Activated T-cell treated with anti-CD3 and anti-CD28 coated beads, Interleukin-2, amount 50 U/mL, for 48 hours (primary cell): ENCODE data around the gene ZNRF4.
"Not testable (repeated sequence)": the region's sequence is repeated elsewhere in the genome, so short reads cannot be mapped to it uniquely, and the experiment has no call there.

Source experiments
- DNase-seq, 2 experiments: peaks; one replicate each; pipeline ENCODE4 v3.0.0-alpha.2; 2020

Gene ZNRF4

DNA sequence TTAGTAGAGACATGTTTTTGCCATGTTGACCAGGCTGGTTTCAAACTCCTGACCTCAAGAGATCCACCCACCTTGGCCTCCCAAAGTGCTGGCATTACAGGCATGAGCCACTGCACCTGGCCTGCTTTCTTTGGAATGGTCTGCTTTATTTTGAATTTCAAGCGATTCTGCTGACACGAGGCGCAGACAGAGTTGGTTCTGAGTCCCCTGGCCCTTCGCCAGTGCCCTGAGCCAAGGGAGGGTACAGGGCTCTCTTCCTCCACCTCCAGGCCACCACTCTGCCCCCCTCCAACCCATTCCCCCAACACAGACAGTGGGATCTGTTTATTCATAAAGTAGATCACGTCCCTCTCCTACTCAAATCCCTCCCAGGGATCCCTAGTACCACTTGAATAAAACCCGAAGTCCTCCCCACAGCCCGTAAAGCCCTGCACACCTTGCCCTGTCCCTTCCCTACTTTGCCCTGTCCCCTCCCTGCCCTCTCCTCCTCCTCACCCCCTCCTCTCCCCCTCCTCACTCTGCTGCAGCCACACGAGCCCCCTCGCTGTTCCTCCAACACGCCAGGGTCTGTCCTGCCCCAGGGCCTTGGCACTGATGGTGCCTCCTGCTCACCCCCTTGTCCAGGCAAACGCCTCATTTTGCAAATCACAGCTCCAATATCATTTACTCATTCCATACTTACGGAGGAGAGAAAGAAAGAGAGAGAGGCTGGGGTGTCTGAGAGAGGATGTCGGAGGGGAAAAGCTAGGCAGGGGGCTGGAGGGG is 22.4 kb downstream of the ZNRF4 start:
- DNase-seq = no peak

DNA sequence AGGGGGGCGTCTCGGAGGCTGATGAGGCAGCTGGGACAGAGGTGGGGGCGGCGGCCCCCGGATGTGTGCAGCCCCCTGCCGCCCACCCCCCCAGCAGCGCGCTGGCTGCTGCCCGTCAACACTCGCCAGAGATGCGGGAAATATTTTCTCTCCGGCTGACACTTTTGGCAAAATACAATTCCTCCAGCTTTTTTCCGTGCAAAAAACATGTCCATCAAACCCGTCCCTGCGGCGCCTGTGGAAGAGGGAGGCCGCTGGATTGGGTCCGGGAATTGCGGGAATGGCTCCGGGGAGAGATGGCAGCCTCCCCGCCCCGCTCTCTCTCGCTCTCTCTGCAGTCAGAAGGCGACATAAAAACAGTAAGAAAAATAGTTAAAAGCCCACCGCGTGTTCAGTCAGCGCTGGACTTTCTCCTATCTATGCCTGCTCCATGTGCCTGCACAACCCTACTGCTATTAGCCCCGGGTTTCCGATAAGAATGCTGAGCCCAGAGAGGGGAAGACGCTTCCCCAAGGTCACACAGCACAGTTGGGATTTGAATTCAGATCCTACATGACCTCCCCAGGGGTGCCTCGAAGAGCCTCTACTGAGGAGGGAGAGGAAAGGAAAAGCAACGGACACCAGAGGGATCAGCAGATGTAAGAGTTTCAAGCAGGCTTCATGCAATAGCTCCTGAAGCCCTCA is 23.2 kb downstream of the ZNRF4 start:
- no peak for DNase-seq

DNA sequence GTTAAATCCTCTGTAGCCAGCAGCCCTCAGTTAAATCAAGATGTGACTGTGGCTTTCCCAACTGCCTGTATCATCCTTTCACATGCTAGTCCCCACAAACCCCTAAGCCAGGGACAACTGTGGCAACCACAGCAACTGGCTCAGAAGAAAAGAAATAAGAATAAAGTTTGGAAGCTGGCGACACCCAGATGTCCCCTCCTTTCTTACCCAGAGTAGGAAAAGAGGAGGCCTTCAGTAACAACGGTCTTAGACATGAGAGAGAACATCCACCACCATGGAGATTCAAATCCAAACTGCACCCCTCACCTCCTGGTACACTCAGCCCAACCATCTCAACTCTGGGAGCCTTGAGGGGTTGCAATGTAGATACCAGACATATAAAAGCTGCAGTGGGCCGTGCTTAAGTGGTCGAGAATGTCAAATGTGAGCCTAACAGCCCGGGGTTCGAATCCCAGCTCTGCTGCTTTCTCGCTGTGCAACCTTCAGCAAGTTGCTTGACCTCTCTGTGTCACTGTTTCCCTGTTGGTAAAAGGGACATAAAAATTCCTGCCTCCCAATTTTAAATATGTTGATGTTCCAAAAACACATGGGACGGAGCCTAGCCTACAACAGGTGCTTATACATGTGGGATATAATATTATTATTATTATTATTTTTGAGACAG is 23.8 kb downstream of the ZNRF4 start:
- no peak for DNase-seq

DNA sequence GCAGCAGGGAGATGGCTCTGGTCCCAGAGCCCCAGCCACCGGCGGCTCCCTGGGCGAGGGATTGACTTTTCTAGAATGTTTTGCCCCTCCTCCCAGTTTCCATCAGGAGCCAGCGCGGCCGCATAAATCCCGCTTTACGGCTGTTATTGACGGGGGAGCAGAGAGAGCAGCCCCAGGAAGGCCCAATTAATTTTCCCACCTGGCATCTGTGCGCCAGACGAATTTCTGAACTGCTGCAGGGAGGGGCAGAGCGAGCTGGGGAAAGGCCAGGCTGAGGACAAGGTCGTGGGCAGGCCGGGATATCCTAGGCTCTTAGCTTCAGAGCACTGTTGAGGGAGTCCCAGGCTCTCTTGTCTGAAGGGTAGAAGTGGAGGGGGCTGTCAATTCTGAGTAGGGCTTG is 24.7 kb downstream of the ZNRF4 start:
- DNase-seq = no peak

DNA sequence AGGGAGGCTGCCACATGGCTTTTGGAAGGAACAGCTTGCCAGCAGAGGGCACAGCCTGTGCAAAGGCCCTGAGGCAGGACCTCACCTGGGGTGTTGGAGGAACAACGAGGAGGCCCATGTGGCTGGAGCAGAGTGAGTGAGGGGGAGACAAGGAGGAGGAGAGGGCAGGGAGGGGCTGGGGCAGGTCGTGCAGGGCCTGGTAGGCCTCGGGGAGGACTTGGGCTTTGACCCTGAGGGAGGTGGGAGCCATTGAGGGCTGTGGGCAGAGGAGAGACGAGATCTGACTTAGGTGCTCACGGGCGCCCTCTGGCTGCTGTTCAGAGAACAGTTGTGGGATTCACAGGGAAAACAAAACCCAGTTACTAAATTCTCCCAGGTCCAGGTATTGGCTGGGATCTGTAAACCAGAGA is 25.2 kb downstream of the ZNRF4 start:
- peak; percentile 57 to 58 for DNase-seq

DNA sequence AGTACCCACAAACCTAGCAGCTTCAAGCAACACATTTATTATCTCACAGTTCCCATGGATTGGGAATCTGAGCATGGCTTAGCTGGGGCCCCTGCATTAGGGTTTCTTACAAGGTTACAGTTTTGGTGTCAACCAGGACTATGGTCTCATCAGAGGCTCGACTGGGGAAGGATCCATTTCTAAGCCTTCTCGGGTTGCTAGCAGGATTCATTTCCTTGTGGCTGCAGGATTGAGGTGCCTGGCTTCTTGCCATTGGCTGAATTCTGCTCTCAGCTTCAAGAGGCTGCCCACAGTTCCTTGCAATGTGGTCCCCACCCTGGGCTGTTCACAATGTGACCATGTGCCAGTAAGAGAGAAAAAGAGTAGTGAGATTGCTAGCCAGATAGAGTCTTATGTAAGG is 26.7 kb downstream of the ZNRF4 start:
- no peak for DNase-seq

DNA sequence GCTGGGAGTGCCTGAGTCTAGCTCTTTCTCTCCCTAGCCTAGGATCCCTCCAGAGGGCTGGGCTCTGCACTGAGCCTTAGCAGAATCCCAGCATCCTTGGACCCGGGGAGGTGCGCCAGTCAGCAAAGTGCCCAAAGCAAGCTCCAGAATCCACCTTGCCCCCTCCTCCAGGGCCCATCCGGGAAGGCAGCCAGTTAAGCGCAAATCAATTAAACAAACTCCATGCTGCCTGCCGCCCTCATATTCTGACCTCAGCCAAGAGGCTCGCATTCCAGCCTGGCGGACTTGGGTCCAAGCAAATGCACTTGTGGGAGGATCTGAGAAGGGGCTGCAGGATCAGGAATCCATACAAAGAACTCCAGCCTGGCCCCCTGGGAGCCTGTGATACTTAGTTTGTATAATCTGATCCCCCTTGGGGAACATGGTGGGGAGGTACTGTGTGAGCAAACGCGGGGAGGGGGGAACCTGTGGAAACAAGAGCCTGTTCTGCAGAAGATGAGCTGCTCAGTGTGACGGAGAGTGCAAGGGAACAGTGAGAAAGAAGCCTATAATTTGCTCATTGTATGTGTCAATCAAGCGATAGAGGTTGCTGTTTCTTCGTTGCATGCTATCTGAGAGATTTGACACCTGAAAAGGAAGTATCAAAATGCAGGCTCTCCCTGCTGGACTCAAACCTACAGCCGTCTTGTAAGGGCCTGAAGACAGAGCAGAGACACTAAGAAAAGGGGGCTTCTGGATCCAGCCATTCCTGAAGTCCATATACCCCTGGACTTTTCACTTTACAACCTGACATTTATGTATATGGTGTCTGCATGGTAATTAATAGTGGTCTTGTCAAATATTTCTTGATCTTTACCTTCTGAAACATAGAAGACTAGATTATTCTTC is 29.4 kb downstream of the ZNRF4 start:
- no peak for DNase-seq

DNA sequence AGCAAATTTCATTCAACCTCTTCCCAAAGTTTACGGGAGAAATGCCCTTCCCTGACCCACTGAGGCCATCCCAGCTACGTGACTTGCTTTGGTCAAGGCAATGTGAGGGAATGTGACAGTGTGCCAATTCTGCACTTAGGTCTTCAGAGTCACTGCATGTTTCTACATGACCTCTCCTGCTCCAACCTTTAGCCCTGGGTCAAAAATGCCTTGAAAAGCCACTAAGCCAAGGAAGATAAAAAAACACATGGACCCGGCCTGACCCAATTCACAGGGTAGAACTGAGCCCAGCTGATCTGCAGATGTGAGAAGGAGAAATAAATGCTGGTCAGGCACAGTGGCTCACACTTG is 30.0 kb downstream of the ZNRF4 start:
- DNase-seq = no peak

DNA sequence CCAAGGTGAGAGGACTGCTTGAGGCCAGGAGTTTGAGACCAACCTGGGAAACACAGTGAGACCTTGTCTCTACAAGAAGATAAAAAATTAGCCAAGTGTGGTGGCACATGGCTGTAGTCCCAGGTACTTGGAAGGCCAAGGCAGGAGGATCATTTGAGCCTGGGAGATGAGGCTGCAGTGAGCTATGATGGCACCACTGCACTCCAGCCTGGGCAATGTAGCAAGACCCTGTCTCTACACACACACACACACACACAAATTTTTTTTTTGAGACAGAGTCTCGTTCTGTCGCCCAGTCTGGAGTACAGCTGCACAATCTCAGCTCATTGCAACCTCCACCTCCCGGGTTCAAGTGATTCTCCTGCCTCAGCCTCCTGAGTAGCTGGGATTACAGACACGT is 30.4 kb downstream of the ZNRF4 start:
- not testable (repeated sequence) for DNase-seq

DNA sequence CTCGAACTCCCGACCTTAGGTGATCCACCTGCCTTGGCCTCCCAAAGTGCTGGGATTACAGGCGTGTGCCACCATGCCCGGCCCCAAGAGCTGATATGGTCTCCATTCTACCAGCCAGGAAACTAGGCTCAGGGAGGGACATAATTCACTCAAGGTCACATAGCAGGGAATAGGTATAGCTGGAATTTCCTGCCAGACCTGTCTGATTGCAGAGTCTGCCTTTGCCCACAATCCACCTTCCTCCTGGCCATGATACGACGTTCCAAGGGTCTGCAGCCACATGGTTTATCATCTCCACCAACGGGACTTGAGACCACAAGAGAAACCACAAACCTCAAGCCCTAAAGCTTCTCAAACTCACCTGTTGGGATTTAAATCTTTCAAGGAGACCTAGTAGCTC is 32.0 kb downstream of the ZNRF4 start:
- no peak for DNase-seq

DNA sequence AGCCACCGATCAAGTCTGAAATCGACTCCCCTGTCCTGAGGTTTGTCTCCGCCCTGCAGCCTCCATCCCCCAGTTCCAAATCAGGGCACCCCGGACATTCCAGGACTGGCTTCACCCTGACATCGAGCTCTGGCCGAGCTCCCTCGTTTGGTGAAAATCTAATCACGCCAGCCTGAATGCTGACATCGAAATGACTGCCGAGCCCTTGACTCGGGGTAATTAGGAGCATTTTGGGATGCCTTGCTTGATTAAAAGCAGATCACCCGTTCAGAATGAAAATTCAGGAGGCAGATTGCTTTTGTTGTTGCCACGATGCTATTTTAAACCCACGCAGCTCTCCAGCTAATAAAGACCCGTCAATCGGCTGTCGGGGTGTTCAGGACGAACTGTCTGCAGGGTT is 34.3 kb downstream of the ZNRF4 start:
- DNase-seq = no peak

DNA sequence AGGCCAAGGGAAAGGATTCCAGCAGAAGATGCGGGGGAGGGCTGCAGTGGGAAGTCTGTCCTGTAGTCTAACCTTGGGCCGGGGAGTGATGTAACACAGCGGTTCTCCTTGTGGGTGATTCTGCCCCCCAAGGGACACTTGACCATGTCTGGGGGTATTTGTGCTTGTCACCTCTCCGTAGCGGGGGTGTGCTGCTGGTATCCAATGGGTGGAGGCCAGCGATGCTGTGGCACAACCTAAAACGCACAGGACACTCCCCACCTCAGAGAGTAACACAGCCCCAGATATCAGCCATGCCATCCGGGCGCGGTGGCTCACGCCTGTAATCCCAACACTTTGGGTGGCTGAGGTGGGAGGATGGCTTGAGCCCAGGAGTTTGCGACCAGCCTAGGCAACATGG is 36.3 kb downstream of the ZNRF4 start:
- no peak for DNase-seq

DNA sequence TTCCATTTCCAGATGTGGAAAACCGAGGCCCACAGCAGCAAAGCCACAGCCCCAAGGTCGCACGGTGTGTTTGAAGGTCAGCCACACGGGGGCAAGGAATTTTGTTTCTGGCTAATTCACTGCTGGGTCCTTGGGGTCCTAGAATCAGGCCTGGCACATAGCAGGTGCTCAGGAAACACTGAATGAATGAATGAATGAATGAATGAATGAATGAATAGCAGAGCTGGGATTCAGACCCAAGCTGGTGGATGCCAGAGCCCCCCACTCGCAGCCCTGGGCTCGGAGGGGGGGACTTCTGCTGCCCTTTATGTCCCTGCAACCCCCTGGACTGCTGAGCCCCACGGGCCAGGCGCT is 37.0 kb downstream of the ZNRF4 start:
- DNase-seq = no peak

DNA sequence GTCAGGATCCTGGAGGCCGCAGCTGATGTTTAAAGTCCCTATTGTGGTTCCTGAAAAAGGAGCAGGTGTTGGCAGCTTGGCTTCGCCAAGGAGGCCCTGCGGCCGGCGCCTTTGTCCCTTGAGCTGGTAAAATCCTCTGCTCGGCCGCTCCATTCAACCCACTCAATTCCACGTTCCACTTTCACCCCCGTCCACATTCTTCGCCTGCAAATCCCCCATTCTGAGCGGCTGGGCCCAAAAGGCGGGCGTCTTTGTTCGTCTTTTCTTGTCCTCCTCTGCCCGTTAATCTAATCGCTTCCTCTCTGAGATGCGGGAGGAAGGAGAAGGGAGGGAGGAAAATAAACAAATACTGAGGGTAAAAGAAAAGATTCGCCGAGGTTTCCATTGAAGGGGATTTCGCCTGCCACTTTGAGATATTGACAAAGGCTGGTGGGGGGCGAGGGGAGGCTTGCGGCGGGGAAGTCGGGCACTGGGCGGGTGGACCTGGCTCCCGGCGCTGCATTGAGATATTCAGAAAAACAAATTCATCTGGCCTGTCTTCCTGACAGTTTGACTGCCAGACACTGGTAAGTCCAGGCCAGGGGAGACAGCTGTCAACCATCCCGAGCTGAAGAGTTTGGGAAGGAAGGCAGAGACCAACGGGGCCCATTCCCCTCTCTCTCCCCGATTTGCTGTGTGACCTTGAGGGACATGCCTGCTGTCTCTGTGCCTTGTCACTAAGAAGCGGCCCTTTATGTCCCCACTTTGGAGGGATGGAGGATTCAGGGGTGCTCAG is 37.6 kb downstream of the ZNRF4 start:
- DNase-seq = no peak

DNA sequence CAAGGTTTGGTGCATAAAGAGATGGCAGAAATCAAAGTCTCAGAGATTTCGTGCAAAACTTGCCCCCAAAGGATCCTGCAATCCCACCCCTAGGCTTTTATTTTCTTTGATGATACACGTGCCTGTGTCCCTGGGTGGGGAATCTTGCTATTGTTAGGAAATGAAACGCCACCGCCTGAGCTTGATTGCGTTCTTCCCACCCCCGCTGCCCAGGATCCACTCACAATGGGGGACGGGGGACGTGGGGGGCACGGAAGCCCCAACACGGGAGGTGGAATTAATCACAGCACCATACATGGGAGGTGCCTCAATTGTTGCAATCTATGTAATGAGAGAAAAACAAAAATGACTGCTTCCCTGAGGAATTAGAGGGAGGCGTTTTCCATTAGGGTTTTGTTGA is 39.6 kb downstream of the ZNRF4 start:
- DNase-seq = no peak

DNA sequence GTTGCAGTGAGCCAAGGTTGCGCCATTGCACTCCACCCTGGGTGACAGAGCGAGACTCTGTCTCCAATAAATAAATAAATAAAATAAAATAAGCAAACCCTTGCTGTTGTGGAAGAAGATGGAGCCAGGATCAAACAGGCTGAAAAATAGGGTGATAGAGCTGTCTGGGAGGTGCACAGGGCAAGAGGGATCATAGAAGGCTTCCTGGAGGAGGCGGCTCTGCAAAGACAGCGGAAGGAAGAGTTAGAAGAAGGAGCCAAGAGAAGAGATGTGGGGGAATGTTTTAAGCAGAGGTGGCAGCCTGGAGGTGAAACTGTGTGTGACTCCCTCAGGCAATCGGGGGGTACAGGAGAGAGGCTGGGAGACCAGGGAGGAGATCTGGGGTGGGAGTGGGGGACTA is 40.6 kb downstream of the ZNRF4 start:
- no peak for DNase-seq

DNA sequence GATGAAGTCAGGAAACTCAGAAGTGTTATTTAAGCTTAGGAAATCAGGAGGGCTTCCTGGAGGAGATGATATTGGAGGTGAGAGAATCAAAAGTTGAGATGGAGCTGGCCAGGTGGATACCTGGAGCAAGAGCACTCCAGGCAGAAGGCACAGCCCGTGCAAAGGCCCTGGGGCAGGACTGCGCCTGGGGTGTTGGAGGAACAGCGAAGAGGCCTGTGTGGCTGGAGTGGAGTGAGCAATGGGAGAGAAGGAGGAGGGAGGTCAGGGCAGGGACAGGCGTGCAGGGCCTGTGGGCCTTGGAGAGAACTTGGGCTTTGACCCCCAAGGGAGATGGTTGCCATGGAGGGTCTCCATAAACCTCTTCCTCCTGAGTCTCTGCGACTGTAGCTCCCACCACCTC is 42.1 kb downstream of the ZNRF4 start:
- DNase-seq = no peak

DNA sequence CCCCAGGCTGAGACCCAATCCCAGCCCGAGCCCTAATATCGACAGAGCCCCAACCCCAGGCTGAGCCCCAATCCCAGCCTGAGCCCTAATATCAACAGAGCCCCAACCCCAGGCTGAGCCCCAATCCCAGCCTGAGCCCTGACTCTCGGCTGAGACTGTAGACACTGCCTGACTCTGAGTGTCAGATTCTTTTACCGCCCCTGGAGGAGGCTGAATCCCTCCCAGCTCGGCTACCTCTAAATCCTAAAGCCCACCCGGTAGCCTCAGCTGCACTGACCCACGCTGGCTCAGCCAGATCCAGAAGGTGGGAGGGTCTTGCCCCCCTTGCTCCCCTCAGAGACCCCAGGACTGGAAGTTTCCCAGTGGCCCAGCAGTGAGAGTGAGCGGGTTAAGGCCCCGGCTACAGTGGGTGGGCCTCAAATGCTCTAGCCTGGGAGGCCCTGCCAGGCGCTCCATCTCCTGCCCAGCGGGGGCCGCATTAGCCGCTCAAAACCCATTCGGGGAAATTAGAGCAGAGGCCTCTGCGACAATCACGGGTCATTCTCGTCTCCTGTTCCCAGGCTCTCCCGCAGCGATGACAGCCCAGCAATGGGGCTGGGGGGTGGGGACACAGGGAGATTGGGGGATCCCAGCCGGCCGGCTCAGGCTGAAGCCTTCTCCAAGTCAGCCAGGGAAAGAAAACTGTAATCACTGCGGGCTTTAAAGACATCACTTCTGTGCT is 43.8 kb downstream of the ZNRF4 start:
- DNase-seq = no peak

DNA sequence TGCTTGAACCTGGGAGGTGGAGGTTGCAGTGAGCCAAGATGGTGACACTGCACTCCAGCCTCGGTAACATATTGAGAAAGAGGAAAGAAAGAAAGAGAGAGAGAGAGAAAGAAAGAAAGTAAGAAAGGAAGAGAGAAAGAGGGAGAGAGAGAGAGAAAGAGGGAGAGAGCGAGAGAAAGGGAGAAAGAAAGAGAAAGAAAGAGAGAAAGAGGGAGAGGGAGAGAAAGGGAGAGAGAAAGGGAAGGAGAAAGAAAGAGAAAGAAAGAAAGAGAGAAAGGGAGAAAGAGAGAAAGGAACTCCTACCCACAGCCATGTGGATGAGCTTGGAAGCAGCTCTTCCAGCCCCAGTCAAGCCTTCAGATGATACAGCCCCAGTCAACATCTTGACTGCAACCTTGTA is 46.7 kb downstream of the ZNRF4 start:
- no peak for DNase-seq

DNA sequence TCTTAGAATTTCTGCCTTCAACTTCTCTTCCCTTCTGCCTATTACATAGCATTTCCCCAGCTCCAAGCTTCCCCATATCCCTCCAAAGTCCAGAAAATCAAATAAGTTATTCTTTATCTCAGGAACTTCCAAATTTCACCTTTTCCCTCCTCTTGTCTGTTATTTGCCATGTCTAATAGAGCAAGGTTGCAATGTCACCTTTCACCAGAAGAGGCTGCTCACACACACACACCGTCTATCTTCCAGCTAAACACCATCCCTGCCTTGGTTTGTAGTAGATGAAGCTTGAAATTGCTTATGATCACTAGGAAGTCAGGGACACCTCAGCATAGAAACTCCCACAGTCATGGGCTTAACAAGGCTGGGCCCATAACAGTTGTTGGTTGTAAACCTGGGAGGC is 48.4 kb downstream of the ZNRF4 start:
- no peak for DNase-seq

DNA sequence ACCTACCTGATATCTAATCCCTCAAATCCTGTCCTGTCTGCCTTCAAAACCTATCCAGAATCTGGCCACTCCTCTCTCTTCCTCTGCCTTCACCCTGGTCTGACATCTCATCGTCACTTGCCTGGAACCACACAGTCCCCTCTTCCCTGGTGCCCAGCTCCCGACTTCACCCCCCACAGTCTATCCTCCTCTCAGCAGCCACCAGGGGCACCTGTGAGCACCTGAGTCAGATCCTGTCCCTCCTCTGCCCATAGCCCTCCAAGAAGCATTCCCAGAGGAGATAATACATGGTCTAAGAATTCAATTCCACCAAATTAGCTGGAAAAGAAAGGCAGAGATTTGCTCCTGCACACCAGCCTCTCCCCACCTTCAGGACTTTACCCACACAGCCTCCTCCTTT is 48.9 kb downstream of the ZNRF4 start:
- no peak for DNase-seq
